OCI-LY1 (cell line): Measurements from ENCODE around the gene LTBP1.

Source experiments
- H2AFZ ChIP-seq: fragments of 200-600 bp; sonication (generic), shearing (Covaris generic); 2 replicates; pipeline ENCODE4 v1.6.0; 2014; ENCODE audit warnings: antibody characterized with exemption, mild to moderate bottlenecking, low read length
- H3F3A ChIP-seq: fragments of 200-600 bp; sonication (generic), shearing (Covaris generic); 2 replicates; pipeline ENCODE4 v1.6.0; 2014; ENCODE audit warnings: mild to moderate bottlenecking, antibody characterized with exemption, low read length, moderate library complexity; ENCODE audit not compliant: insufficient read depth
- H3K27ac ChIP-seq: fragments of 200-600 bp; sonication (generic); 2 replicates; pipeline ENCODE4 v1.5.1; 2014; ENCODE audit warnings: low read length, mixed run types, mild to moderate bottlenecking, low read depth; ENCODE audit not compliant: poor library complexity, severe bottlenecking
- H3K27me3 ChIP-seq: fragments of 200-600 bp; sonication (generic); 2 replicates; pipeline ENCODE4 v1.6.0; 2014; ENCODE audit warnings: antibody characterized with exemption, mild to moderate bottlenecking, low read length, moderate library complexity; ENCODE audit not compliant: insufficient read depth
- H3K36me3 ChIP-seq: fragments of 200-600 bp; sonication (generic); 2 replicates; pipeline ENCODE4 v1.6.1; 2014; ENCODE audit warnings: mild to moderate bottlenecking, antibody characterized with exemption, low read length, moderate library complexity, mixed read lengths; ENCODE audit not compliant: insufficient read depth
- H3K4me1 ChIP-seq: fragments of 200-600 bp; sonication (generic); 2 replicates; pipeline ENCODE4 v1.5.1; 2014; ENCODE audit warnings: mild to moderate bottlenecking, low read length, moderate library complexity; ENCODE audit not compliant: insufficient read depth, severe bottlenecking
- H3K4me2 ChIP-seq: fragments of 200-600 bp; sonication (generic), shearing (Covaris generic); 2 replicates; pipeline ENCODE4 v1.6.1; 2014; ENCODE audit warnings: low read length
- H3K4me3 ChIP-seq: fragments of 200-600 bp; sonication (generic); 2 replicates; pipeline ENCODE4 v1.5.1; 2014; ENCODE audit warnings: low read length, low read depth, mild to moderate bottlenecking, mixed read lengths; ENCODE audit not compliant: poor library complexity, severe bottlenecking
- H3K79me2 ChIP-seq: fragments of 200-600 bp; shearing (Covaris generic); 2 replicates; pipeline ENCODE4 v1.6.1; 2016; ENCODE audit warnings: mixed run types, low read length, mixed read lengths; ENCODE audit not compliant: insufficient read depth
- H3K9ac ChIP-seq: fragments of 200-600 bp; sonication (generic), shearing (Covaris generic); 2 replicates; pipeline ENCODE4 v1.6.1; 2014; ENCODE audit warnings: mild to moderate bottlenecking, low read length, mixed read lengths
- H3K9me2 ChIP-seq: fragments of 200-600 bp; sonication (generic), shearing (Covaris generic); 2 replicates; pipeline ENCODE4 v1.6.1; 2014; ENCODE audit warnings: low read depth, mild to moderate bottlenecking, low read length, mixed read lengths
- H3K9me3 ChIP-seq: fragments of 200-600 bp; shearing (Covaris generic); 2 replicates; pipeline ENCODE4 v1.6.1; 2014; ENCODE audit warnings: low read length, mixed read lengths
- H4K20me1 ChIP-seq: fragments of 200-600 bp; sonication (generic), shearing (Covaris generic); 2 replicates; pipeline ENCODE4 v1.6.0; 2016; ENCODE audit warnings: mild to moderate bottlenecking, low read length; ENCODE audit not compliant: insufficient read depth
- EZH2 ChIP-seq: fragments of 200-600 bp; sonication (generic), shearing (Covaris generic); IDR thresholded peaks from 2 replicates; pipeline ENCODE4 v1.8.0; 2017; ENCODE audit warnings: borderline replicate concordance, mixed run types, mild to moderate bottlenecking, antibody characterized with exemption, low read length, moderate library complexity, mixed read lengths
- TF ChIP-seq, protein P1 (sequence below): fragments of 200-600 bp; sonication (generic), shearing (Covaris generic); IDR thresholded peaks from 2 replicates; pipeline ENCODE4 v1.5.1; 2017; ENCODE audit warnings: mild to moderate bottlenecking, antibody characterized with exemption, low read length, moderate library complexity, mixed read lengths

The LTBP1 gene

GRCh38 chr2:33213648-33214047 is 266.9 kb downstream of the LTBP1 start:
- Histone ChIP-seq H3K27me3 (no peaks in the 10 kb centered on the region), H3K9ac (peak overlapping the region; percentile 0; the same call in 1 of the 2 replicates), H3K36me3 (peaks cover 51% of the 10 kb centered on the region), H3K79me2 (no peaks in the 10 kb centered on the region), H3K4me2 (peak overlapping the region; percentile 51; the same call in 1 of the 2 replicates), H3F3A (no peaks in the 10 kb centered on the region), H3K4me1 (peaks cover 30% of the 10 kb centered on the region), H3K4me3 (no peak overlapping the region), H2AFZ (no peak overlapping the region), H4K20me1 (no peaks in the 10 kb centered on the region), H3K9me2 (no peaks in the 10 kb centered on the region), H3K9me3 (no peaks in the 10 kb centered on the region), H3K27ac (peak overlapping the region; percentile 84)
- TF ChIP-seq, protein P1, sequence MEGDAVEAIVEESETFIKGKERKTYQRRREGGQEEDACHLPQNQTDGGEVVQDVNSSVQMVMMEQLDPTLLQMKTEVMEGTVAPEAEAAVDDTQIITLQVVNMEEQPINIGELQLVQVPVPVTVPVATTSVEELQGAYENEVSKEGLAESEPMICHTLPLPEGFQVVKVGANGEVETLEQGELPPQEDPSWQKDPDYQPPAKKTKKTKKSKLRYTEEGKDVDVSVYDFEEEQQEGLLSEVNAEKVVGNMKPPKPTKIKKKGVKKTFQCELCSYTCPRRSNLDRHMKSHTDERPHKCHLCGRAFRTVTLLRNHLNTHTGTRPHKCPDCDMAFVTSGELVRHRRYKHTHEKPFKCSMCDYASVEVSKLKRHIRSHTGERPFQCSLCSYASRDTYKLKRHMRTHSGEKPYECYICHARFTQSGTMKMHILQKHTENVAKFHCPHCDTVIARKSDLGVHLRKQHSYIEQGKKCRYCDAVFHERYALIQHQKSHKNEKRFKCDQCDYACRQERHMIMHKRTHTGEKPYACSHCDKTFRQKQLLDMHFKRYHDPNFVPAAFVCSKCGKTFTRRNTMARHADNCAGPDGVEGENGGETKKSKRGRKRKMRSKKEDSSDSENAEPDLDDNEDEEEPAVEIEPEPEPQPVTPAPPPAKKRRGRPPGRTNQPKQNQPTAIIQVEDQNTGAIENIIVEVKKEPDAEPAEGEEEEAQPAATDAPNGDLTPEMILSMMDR = no peak
- TF ChIP-seq EZH2 = no peak

DNA sequence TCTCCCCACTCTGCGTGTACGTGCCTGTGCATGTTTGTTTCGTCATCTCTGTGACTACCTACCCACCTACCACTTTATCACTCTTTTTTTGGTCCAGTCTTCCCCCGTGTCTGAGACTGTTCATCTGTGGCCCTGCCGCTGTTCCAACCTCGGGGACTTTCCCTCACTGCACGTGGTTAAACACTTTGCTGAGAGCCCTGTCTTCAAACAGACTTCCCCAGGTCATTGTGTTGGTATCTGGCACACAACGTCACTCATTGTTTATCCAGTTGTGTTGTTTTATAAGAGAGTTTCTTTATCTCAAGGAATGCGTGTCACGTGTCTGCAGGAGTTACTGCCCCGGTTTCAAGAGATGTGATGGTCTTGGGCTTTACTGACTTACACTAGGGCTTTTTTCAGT is 267.7 kb downstream of the LTBP1 start:
- H3K36me3 ChIP-seq = peaks cover 59% of the 10 kb centered on the region
- H3K4me1 ChIP-seq = peaks cover 30% of the 10 kb centered on the region
- H3K4me3 ChIP-seq = peak overlapping the region; percentile 8
- H3K9me3 ChIP-seq = no peaks in the 10 kb centered on the region
- H3K4me2 ChIP-seq = peak overlapping the region; percentile 51
- 0 out of 2 replicates have a peak overlapping the region, but pooled peaks have one; percentile 36 for H2AFZ ChIP-seq
- no peaks in the 10 kb centered on the region for H3F3A ChIP-seq
- TF ChIP-seq, protein P1 = no peak
- no peak for TF ChIP-seq EZH2
- H3K27me3 ChIP-seq = no peaks in the 10 kb centered on the region
- H4K20me1 ChIP-seq = no peaks in the 10 kb centered on the region
- no peaks in the 10 kb centered on the region for H3K79me2 ChIP-seq
- H3K27ac ChIP-seq = peak overlapping the region; percentile 84
- H3K9ac ChIP-seq = peak overlapping the region; percentile 34; the same call in 1 of the 2 replicates
- no peaks in the 10 kb centered on the region for H3K9me2 ChIP-seq

DNA sequence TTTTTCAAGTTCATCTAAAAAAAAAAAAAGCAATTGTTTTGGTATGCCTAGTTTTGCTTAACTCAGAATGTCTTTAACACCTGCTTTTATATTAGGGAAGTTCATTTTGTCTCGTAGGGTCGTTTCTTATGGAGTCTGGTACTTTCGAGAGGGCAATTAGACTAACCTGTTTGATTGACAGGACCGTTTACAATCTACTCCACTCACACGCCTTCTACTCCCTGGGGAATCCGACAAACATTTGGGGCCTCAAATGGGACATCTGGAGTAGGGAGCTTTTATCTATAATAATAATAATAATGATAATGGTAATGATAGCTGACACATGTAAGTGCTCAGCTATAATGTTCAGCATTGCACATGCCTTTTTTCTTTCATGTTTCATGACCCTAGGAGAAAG is 268.1 kb downstream of the LTBP1 start:
- peaks cover 30% of the 10 kb centered on the region for H3K4me1 ChIP-seq
- no peaks in the 10 kb centered on the region for H4K20me1 ChIP-seq
- H3K36me3 ChIP-seq = peaks cover 63% of the 10 kb centered on the region
- TF ChIP-seq, protein P1 = no peak
- no peak for TF ChIP-seq EZH2
- H3K79me2 ChIP-seq = no peaks in the 10 kb centered on the region
- no peaks in the 10 kb centered on the region for H3K9me3 ChIP-seq
- peak overlapping the region; percentile 51 for H3K4me2 ChIP-seq
- peak overlapping the region; percentile 34; the same call in 1 of the 2 replicates for H3K9ac ChIP-seq
- peak overlapping the region; percentile 8 for H3K4me3 ChIP-seq
- no peaks in the 10 kb centered on the region for H3K9me2 ChIP-seq
- H2AFZ ChIP-seq = no peak overlapping the region
- H3K27me3 ChIP-seq = no peaks in the 10 kb centered on the region
- no peaks in the 10 kb centered on the region for H3F3A ChIP-seq
- H3K27ac ChIP-seq = peak overlapping the region; percentile 84
